GM19452 (cell line): ENCODE measurements around the gene TRIM14.

Experiments
- ATAC-seq: cut with Tn5 transposase; IDR thresholded peaks from one replicate; pipeline ENCODE4 v1.9.1; 2021; ENCODE audit not compliant: unreplicated experiment

Gene TRIM14

GRCh38 chr9:98118640-98119601 is at the start of gene TRIM14:
TRIM14 (minus strand) TSS chr9:98119222; CDS start chr9:98119188, 34 bp downstream.
- peak; percentile 56 for ATAC-seq

DNA sequence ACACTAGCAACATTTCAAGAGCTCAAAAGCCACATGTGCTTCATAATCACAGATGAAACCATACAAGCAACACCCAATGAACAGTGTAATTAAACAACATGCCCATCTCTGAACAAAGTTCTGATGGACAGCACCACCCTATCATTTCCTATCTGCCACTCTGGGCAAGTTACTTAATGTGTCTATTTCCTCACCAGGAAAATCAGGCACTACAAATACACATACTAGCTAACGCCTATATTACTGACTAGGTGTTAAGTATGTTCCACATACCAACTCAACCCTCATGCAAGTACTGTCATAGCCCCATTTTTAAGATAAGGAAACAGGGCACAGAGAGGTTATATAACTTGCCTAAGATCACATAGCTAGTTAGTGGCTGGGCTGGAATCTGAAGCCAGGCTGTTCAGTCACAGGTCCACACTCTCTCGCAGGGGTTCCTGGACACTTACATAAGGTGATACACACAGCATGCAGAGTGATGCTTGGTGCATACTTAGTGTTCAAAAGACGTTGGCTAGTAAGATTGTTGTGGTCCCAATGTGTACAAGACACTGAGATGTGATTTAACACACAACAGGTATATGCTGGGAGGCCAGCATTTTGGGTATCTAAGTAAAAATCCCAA is 49.2 kb upstream of the TRIM14 start:
- no peak for ATAC-seq

- no peak for ATAC-seq
These were observed 45.9 kb upstream of the TRIM14 start for GRCh38 chr9:98164912-98165311.

GRCh38 chr9:98162613-98163012 is 43.6 kb upstream of the TRIM14 start:
- no peak for ATAC-seq

DNA sequence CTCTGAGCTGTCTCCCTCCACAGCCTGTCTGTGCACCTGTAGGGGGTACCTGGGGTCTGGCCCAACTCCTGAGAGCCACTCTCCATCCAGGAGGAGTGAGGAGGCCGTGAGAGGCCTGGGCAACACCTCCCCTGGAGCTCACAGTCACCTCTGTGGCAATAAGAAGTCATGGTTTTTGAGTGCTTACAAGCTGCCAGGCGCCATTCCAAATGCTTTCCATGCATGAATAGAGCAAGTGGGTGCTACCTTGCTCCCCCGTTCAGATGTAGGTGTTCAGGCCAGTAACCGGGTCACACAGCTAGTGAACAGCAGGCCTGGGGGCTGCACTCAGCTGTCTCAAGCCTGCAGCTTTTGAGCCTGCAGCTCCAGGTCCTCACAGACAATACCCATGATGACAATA is 42.8 kb upstream of the TRIM14 start:
- ATAC-seq, result no peak

DNA sequence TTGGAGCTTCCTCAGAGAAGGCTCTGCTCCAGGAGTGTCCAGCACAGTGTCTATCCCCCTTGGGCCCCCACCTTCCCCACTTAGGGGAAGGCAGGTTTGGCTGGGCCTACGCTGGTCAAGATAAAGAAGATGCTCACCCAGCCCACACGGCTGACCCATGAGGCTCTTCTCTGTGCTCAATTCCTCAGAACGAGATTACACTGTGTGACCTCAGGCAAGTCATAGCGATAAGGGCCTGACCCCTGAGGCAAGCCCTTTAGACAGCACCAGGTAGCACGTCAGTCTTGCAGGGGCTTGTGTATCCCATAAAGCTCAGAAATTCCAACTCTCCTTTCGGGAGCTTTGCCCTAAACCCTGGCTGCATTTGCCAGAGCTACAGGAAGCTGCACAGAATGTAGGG is 40.8 kb upstream of the TRIM14 start:
- no peak for ATAC-seq

GRCh38 chr9:98159301-98159700 is 40.3 kb upstream of the TRIM14 start:
- no peak for ATAC-seq

DNA sequence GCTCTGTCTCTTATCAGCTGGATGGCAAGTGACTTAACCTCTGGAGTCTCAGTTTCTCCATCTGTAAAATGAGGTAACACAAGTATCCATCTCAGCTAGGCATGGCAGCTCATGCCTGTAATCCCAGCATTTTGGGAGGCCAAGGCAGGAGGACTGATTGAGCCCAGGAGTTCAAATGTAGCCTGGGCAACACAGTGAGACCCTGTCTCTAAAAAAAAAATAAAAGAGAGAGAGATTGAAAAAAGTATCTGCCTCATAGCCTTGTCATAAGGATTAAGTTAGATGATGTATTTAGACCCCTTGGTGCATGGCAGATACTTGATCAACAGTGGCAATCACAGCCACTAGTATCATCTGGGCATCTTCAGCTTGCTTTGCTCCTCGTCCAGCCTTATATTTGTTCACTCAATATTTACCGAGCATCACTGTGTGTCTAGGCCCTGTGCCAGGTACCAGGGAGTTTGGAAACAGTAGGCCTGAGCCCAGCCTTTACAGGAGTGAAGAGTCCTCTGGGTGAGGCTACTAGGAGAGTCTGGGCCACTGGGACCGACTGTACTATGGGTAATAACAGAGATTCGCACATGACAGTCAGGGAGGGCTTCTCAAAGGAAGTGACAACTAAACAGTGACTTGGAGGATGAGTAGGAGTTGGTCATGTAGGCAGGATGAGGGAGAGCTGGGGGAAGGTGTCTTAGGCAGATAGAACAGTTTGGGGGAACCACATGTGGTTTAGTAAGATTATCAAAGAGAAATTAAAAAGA is 39.2 kb upstream of the TRIM14 start:
- no peak for ATAC-seq

- ATAC-seq, result no peak
These were observed 38.4 kb upstream of the TRIM14 start for GRCh38 chr9:98157372-98157771.

DNA sequence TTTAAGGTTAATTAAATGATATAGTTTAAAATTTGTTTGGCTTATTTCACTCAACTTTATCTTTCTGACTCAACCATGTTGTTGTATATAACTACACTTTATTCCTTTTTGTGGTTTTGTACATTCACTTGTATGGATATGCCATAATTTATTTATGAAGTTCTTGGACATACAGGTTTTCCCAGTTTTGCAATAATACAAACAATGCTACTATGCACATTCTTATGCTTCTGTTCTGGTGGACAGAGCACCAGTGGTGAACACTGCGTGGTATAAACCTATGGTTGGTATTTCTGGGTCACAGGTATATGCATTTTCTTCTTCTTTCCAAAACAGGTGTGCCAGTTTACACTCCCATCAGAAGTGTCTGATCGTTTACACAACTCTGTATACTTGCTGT is 35.7 kb upstream of the TRIM14 start:
- no peak for ATAC-seq

GRCh38 chr9:98152526-98152925 is 33.5 kb upstream of the TRIM14 start:
- ATAC-seq, result no peak

GRCh38 chr9:98150721-98151120 is 31.7 kb upstream of the TRIM14 start:
- no peak for ATAC-seq

DNA sequence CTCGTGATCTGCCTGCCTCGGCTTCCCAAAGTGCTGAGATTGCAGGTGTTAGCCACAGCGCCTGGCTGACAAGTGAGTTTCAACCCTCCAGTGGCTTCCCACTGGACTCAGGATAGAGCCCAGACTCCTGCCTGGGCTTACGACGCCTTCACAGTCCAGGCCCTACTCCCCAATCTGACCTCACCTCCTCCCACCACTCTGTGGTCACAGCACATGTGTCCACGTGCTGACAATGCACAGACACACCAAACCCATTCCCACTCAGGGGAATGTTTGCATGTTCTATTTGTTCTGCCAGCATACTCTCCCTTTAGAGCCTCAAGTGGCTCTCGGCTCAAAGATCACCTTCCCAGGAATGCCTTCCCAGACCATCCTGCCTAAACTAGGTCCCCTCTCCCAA is 31.1 kb upstream of the TRIM14 start:
- ATAC-seq, result no peak

DNA sequence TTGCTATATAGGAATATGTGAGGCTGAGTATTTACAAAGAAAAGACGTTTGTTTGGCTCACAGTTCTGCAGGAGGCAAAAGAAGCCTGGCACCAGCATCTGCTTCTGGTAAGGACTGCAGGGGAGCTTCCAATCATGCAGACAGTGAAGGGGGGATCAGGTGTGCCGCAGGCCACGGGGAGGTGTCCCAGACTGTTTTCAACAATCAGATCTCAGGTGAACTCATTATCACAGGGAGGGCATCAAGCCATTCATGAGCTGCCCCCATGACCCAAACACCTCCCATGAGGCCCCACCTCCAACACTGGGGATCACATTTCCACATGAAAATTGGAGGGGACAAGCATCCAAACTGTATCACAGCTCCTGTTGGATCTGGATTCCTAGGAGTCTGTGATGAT is 30.4 kb upstream of the TRIM14 start:
- no peak for ATAC-seq

GRCh38 chr9:98148486-98148885 is 29.5 kb upstream of the TRIM14 start:
- ATAC-seq, result no peak

DNA sequence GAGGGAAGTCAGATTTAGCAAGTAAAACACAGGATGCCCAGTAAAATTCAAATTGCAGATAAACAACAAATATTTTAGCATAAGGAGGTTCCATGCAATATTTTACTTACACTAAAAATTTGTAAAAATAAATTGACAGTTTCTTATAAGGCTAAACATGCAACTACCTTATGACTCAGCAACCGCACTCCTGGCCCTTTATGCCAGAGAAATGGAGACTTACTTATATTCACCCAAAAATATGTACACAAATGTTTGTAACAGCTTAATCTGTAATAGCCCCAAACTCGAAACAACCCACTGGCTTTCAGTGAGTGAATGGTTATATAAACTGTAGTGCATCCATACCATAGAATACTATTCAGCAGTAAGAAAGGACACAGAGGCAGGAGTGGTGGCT is 28.6 kb upstream of the TRIM14 start:
- ATAC-seq, result no peak

DNA sequence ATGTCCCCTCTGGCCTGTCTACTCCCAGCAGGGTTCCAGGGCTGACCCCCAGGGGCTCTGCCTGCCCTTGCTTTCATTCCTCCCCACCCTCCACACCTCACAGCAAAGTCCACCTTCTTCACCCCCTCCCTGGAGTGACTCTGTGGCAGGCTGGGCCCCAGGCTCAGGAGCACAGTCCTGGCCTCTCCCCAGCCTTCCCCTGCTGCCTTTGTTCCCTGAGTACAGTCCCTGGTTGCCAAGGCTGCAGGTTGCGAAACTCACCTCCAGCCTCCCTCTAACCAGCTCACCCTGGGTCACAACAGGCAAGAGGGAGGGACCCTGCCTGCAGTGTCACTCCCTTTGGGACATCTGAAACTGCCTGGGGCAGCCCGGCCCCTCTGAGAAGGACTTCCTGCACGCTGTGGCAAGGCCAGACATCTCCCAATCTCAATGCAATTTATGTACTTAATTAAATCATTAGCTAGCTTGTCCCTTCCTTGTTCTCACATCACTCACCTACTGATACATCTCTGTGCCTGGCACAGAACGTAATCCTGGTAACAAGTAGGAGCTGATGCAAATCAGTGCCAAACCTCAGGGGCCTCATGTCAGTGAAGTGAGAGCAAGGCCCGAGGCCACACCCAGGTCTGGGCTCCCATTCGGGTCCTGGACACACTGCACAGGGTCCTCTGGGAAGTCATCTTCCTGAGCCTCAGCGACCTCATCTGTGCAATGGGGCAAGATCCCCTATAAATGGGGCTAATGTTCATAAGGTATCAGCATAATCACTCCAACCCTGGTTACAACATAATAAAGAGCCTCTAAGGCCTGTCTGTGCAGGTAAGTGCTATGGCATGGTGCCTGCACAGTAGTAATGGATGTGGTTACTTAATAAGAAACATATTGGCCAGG is 27.3 kb upstream of the TRIM14 start:
- peak; percentile 67 for ATAC-seq

GRCh38 chr9:98144631-98145030 is 25.6 kb upstream of the TRIM14 start:
- ATAC-seq, result no peak

GRCh38 chr9:98144076-98144475 is 25.1 kb upstream of the TRIM14 start:
- ATAC-seq, result no peak

GRCh38 chr9:98142925-98143481 is 24.0 kb upstream of the TRIM14 start:
- no peak for ATAC-seq
